RWPE1 (cell line): ENCODE data around the gene WWP2.

Source experiments
- CTCF ChIA-PET: fragments of 350-600 bp; sonication (Branson Sonifier 250); formaldehyde crosslinking; extraction: SDS; loops from one replicate; lab custom pipeline; 2021; lab: Yijun Ruan, JAX
- POLR2A ChIA-PET: fragments of 400-600 bp; formaldehyde crosslinking; extraction: SDS; loops from one replicate; lab custom pipeline; 2020; ENCODE audit warnings: antibody characterized with exemption; ENCODE audit not compliant: low non-redundant PET; lab: Yijun Ruan, JAX
- DNase-seq: peaks from one replicate; pipeline ENCODE4 v3.0.0; 2012; ENCODE audit warnings: low spot score
- H3K27ac ChIP-seq: fragments of 450-650 bp; 2 replicates; pipeline ENCODE4 v1.5.1; 2017
- CTCF ChIP-seq: fragments of 450-650 bp; conservative IDR thresholded peaks from 2 replicates; pipeline ENCODE4 v1.5.1; 2017; ENCODE audit warnings: low read depth, mild to moderate bottlenecking

The WWP2 gene

GRCh38 chr16:69827524-69827923 lies 65.4 kb downstream of the WWP2 start:
- no peak for DNase-seq
- TF ChIP-seq CTCF: no peak
- ChIA-PET CTCF (no interaction called here), POLR2A (no interaction called here)
- H3K27ac ChIP-seq: no peak overlapping the region

- no peak for DNase-seq
- ChIA-PET CTCF (no interaction called here), POLR2A (interaction anchor here (0.5 kb wide), 1 partner anchor 12 kb away, joined by 5 read pairs; no protein-coding TSS in a partner anchor)
- TF ChIP-seq CTCF: no peak
- no peak overlapping the region for H3K27ac ChIP-seq
These were observed 67.2 kb downstream of the WWP2 start for GRCh38 chr16:69829338-69829737.

- no peak overlapping the region for H3K27ac ChIP-seq
- CTCF ChIA-PET: no interaction called here
- no peak for DNase-seq
- TF ChIP-seq CTCF: no peak
- POLR2A ChIA-PET: no interaction called here
These were observed 68.0 kb downstream of the WWP2 start for GRCh38 chr16:69830146-69830533.

- POLR2A ChIA-PET: no interaction called here
- CTCF ChIA-PET: no interaction called here
- DNase-seq: no peak
- H3K27ac ChIP-seq: no peak overlapping the region
- TF ChIP-seq CTCF: no peak
These were observed 68.5 kb downstream of the WWP2 start for GRCh38 chr16:69830534-69831211.

GRCh38 chr16:69831212-69832123 lies 69.3 kb downstream of the WWP2 start:
- no peak for DNase-seq
- TF ChIP-seq CTCF: no peak
- POLR2A ChIA-PET: no interaction called here
- H3K27ac ChIP-seq: no peak overlapping the region
- CTCF ChIA-PET: no interaction called here

- H3K27ac ChIP-seq: no peak overlapping the region
- POLR2A ChIA-PET: no interaction called here
- no peak for TF ChIP-seq CTCF
- CTCF ChIA-PET: no interaction called here
- no peak for DNase-seq
These were observed 71.5 kb downstream of the WWP2 start for GRCh38 chr16:69833357-69834282.
